K562 (cell line): ENCODE measurements around the gene PPP1R3E. TPM values are rescaled to one million over a fixed set of nuclear protein-coding genes. Genes with fewer than 3 reads are reported as not detected.

ENCODE experiments used
- MYNN ChIP-seq, 2 experiments: sonication (generic); formaldehyde crosslinking in 1 of 2; IDR thresholded peaks; 2 replicates each; pipeline versions ENCODE4 v1.5.0 to v1.6.1; 2016 to 2020; ENCODE audit warnings: antibody characterized with exemption in 1 of 2, missing genetic modification reagents in 1 of 2
- PCBP1 ChIP-seq: fragments of 200-400 bp; formaldehyde crosslinking; IDR thresholded peaks from 2 replicates; pipeline ENCODE4 v1.6.1; 2018; ENCODE audit warnings: mild to moderate bottlenecking, low read depth, low read length; ENCODE audit not compliant: poor library complexity, severe bottlenecking
- PCBP2 ChIP-seq: fragments of 200-400 bp; formaldehyde crosslinking; IDR thresholded peaks from 2 replicates; pipeline ENCODE4 v1.6.1; 2018; ENCODE audit warnings: low read length, low read depth, mild to moderate bottlenecking, moderate library complexity; ENCODE audit not compliant: poor library complexity, severe bottlenecking
- polyA plus RNA-seq, 8 experiments: library from polyadenylated mRNA; depleted of rRNA in 4 of 8; stranded (reverse) in 5 of 8; unstranded in 3 of 8; fragments of >200 nt; fragmentation: Nextera tagmentation in 2 of 8; fragmentation: Illumina TruSeq in 1 of 8; extraction: Ambion mirVana in 2 of 8; extraction: Trizol in 1 of 8; gene quantifications; 2 replicates each; pipeline versions ENCODE4 v1.2.1 to v1.2.3, GENCODE V29; 2011 to 2014; ENCODE audit warnings: inconsistent platforms in 1 of 8, missing spikeins in 1 of 8
- total RNA-seq, 7 experiments: library from RNA; depleted of rRNA in 6 of 7; stranded (reverse); fragments of >200 nt in 6 of 7; fragmentation: Illumina TruSeq in 2 of 7; extraction: Trizol in 2 of 7; gene quantifications; 2 replicates each; pipeline versions ENCODE4 v1.2.1 to v1.2.3, GENCODE V29; 2011 to 2021; ENCODE audit warnings: low replicate concordance in 1 of 7
- TF ChIP-seq, protein P1 (sequence below): fragments of 250-450 bp; sonication (Bioruptor Pico); IDR thresholded peaks from 2 replicates; pipeline ENCODE4 v1.4.0; 2020; ENCODE audit warnings: borderline replicate concordance
- TF ChIP-seq, protein P2 (sequence below), 2 experiments: fragments of 450-650 bp; formaldehyde crosslinking in 1 of 2; IDR thresholded peaks; 2 replicates each; pipeline versions ENCODE4 v1.4.0 to v1.6.1; 2014 to 2020; ENCODE audit warnings: mild to moderate bottlenecking in 2 of 2, borderline replicate concordance in 1 of 2, low read depth in 1 of 2

Gene PPP1R3E
- total and polyA plus RNA-seq, 9 of the 15 experiments (the other 6 are each of a cell fraction or from before 2014, with no cell fraction given): 3.2 to 18.4 (median 7.6) TPM

DNA sequence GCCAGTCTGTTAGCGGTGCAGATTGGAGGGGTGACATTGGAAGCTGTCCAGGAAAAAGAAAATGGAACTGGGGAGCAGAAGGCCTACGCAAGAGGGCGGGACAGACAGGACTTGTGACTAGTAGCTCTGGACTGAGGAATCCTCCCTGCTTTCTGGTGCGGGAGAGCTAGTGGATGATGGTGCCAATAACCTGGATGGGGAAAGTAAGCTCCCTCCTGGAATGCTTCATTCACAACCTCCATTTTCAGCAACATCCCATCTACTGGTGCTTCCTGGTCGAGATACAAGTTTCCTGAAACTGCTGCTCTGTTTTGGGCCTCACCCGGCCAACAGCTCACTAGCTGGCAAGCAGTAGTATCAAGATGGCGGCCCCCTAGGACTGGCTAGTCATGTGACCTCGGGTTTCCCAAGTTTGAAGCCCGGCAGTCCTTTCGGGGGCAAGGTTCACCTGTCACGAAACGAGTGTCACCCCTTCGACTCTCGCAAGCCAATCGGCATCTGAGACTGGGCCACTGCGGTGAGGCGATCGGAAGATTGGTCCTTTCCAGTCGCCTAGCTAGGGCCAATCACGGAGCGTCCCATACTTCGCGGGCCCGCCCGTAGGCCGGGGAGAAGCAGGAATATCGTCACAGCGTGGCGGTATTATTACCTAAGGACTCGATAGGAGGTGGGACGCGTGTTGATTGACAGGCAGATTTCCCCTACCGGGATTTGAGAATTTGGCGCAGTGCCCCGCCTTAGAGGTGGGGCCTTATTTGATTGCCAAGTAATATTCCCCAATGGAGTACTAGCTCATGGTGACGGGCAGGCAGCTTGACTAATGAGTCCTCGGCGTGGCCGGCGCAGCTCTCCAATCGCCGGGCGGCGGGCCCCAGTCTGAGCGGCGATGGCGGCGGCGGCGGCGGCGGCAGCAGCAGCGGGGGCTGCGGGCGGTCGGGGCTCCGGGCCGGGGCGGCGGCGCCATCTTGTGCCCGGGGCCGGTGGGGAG is 18.2 kb upstream of the PPP1R3E start, which contains the start of gene PABPN1 (continued):
- TF ChIP-seq, protein P1, sequence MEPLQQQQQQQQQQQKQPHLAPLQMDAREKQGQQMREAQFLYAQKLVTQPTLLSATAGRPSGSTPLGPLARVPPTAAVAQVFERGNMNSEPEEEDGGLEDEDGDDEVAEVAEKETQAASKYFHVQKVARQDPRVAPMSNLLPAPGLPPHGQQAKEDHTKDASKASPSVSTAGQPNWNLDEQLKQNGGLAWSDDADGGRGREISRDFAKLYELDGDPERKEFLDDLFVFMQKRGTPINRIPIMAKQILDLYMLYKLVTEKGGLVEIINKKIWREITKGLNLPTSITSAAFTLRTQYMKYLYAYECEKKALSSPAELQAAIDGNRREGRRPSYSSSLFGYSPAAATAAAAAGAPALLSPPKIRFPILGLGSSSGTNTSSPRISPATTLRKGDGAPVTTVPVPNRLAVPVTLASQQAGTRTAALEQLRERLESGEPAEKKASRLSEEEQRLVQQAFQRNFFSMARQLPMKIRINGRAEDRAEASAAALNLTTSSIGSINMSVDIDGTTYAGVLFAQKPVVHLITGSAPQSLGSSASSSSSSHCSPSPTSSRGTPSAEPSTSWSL (CRISPR knock-in tag): no peak
- TF ChIP-seq MYNN (IDR thresholded peaks at IDR 0.05): 0 out of 2 replicates have a peak, but pooled peaks have one; percentile 31
- TF ChIP-seq MYNN (CRISPR knock-in tag; IDR thresholded peaks at IDR 0.05): no peak
- TF ChIP-seq, protein P2, sequence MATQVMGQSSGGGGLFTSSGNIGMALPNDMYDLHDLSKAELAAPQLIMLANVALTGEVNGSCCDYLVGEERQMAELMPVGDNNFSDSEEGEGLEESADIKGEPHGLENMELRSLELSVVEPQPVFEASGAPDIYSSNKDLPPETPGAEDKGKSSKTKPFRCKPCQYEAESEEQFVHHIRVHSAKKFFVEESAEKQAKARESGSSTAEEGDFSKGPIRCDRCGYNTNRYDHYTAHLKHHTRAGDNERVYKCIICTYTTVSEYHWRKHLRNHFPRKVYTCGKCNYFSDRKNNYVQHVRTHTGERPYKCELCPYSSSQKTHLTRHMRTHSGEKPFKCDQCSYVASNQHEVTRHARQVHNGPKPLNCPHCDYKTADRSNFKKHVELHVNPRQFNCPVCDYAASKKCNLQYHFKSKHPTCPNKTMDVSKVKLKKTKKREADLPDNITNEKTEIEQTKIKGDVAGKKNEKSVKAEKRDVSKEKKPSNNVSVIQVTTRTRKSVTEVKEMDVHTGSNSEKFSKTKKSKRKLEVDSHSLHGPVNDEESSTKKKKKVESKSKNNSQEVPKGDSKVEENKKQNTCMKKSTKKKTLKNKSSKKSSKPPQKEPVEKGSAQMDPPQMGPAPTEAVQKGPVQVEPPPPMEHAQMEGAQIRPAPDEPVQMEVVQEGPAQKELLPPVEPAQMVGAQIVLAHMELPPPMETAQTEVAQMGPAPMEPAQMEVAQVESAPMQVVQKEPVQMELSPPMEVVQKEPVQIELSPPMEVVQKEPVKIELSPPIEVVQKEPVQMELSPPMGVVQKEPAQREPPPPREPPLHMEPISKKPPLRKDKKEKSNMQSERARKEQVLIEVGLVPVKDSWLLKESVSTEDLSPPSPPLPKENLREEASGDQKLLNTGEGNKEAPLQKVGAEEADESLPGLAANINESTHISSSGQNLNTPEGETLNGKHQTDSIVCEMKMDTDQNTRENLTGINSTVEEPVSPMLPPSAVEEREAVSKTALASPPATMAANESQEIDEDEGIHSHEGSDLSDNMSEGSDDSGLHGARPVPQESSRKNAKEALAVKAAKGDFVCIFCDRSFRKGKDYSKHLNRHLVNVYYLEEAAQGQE (IDR thresholded peaks at IDR 0.05; ENCODE audit: borderline replicate concordance): peak; percentile 66
- TF ChIP-seq, protein P2 (CRISPR knock-in tag; IDR thresholded peaks at IDR 0.05; ENCODE audit: low read depth): peak; percentile 78; the same call in 1 of the 2 replicates
- no peak for TF ChIP-seq PCBP1
- TF ChIP-seq PCBP2: no peak
- TF ChIP-seq, all 486 proteins: peak for 171
